ENCODE results near the gene MPC2. TPM values are rescaled to one million over a fixed set of nuclear protein-coding genes. Genes with fewer than 3 reads are reported as not detected.

Gene MPC2
- 34.9 TPM for total RNA-seq (ENCODE audit: insufficient read depth, low replicate concordance)

DNA sequence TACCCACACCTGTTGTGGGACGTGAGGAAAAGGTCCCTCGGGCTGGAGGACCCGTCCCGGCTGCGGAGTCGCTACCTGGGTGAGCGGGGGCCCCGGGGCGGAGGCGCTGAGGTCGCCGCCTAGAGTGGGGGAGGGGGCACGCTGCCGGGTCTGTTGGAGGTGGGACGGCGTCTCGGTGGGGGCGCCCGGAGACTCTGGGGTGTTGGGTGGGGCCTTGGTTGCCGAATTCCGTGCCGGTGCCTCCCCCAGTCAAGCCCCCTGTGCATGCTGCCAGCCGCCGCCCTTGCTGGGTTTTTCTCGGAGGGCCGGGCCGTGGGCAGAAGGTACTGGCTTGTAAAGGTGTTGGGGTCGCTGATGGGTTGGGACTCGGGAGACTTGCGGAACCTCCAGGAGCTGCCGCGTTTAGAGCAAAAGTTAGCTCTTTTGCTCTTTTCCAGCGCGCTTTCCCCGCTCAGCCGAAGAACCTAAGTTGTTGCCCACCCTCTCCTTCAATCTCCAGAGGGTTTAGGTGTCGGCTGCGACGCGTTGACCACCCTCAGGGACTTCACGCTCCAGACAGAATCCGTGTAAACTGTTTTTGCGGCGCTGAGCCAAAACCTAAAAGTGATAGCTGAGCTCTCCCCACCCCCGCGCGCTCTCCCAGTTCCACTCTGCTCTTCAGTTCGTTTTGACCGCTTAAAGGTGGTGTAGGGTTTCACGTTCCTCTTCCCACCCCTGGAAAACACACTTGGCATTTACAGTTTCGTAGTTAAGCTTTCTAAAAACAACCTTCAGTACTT, at the start of gene MPC2:
MPC2 (minus strand) TSS at position 143 of the 779 bp plus-strand sequence. CDS start 1,231 bp downstream, outside the sequence.
- DNase-seq (ENCODE audit: low spot score) = peak; percentile 90

DNA sequence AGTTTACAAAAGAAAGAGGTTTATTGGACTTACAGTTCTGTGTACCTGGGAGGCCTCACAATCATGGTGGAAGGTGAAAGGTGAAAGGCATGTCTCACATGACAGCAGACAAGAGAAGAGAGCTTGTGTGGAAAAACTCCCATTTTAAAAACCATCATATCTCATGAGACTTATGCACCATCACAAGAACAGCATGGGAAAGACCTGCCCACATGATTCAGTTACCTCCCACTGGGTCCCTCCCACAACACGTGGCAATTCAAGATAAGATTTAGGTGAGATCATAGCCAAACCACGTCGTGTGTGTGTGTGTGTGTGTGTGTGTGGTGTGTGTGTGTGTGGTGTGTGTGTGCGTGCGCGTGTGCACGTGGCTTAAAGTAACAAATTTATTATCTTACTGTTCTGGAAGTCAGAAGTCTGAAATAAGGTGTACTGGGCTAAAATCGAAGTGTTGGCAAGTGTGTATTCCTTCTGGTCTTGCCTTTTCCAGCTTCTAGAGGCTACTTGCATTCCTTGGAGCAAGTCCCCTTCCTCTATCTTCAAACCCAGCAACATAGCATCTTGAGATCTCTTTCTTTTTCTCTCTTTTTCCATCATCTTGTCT, 48.1 kb upstream of the MPC2 start:
- no peak for DNase-seq (ENCODE audit: low spot score)

DNA sequence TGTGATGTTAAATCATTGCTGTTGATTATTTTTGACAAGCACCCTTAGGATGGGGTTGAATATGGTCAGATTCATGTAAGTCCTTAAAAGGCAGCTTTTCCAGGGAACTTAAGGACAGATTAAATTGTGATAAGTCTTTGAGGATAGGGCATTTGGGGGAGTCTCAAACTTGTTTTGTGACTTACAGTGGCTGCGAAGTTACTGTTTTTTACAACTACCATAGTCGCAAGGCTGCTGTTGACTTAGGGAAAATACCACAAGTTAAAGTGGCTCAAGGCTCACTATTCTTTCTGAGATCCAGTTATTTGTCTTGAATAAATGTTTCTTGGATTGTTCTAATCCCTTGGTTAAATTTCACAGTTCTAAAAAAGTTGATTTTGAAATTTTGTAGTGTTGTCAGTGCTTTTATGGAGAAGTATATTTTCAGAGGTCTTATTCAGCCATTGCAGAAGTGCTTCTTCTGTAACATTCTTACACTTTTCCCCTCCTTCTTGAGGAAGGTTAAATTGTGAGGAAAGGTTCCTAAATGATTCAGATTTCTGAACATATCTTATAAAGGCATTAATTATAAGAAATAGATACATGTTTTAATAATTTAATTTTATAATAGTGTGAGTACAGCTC, 47.0 kb upstream of the MPC2 start:
- DNase-seq (ENCODE audit: low spot score) = no peak

DNA sequence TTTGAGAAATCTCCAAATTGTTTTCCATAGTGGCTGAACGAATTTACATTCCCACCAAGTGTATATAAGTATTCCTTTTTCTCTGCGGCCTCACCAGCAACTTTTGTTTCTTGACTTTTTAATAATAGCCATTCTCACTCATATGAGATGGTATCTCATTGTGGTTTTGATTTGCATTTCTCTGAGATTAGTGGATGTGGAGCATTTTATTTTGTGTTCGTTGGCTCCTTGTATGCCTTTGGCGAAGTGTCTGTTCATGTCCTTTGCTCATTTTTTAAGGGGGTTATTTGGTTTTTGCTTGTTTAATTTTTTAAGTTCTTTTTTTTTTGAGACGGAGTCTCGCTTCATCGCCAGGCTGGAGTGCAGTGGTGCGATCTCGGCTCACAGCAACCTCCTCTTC, 45.1 kb upstream of the MPC2 start:
- DNase-seq (ENCODE audit: low spot score) = no peak

DNA sequence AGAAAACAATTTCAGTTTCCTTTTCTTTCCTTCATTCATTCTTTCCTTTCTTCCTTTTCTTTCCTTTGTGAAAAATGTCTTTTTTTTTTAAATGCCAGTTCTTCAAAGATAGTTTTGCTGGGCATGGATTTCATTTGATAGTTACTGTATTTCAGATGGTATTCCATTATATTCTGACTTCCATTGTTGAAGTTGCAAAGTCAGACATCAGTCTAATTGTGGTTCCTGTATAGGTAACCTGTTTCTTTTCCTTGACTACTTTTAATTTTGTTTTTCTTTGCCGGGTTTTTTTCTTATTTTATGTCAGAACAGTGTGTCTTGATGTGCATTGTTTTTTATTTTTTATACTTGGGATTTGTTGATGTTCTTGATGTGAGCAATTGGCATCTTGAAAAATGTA, 40.4 kb upstream of the MPC2 start:
- DNase-seq (ENCODE audit: low spot score) = no peak

DNA sequence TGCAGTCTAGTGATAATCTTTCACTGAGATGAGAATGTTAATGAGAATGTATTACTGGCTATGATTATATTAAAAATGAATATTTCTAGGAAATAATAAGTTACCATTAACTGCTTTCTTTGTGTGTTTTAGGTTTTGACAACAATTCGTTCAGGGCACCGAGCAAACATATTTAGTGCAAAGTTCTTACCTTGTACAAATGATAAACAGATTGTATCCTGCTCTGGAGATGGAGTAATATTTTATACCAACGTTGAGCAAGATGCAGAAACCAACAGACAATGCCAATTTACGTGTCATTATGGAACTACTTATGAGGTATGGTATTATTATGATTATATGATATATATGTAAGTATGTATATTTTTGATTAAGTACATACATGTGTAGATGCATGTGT, 37.8 kb upstream of the MPC2 start:
- no peak for DNase-seq (ENCODE audit: low spot score)

DNA sequence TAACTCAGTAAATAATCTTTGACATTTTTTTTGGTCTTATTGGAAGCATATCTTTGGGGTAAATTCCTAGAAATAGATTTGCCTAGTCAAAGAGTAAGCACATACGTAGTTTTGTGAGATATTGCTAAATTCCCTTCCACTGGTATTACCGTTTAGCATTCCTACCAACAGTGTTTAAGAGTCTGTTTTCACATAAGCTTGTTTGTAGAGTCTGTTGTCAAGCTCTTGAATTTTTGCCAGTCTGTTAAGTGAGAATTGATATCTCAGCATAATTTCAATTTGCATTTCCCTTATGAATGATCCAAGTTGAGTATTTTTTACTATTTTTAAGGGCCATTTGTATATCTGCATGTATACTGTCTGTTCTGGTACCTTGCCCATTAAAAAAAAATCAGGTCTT, 37.0 kb upstream of the MPC2 start:
- DNase-seq (ENCODE audit: low spot score) = no peak

DNA sequence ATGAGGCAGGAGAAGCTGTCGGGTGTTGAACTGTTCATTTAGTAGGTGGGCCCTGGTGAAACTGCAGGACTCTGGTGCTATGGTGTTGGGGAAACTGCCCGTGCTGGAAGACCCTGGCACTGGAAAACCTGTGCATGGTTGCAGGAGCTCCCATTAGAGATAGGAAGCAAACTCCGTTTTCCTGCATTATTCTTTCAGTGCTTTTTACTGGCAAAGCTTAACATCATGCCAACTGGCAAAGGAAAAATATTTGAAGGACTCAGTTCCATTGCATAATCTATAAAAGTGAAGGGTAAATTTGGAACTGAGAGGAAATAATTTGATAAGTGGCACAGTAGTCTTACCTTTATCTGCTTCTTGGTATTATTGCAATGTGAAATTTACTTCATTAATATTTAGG, 31.7 kb upstream of the MPC2 start:
- no peak for DNase-seq (ENCODE audit: low spot score)

DNA sequence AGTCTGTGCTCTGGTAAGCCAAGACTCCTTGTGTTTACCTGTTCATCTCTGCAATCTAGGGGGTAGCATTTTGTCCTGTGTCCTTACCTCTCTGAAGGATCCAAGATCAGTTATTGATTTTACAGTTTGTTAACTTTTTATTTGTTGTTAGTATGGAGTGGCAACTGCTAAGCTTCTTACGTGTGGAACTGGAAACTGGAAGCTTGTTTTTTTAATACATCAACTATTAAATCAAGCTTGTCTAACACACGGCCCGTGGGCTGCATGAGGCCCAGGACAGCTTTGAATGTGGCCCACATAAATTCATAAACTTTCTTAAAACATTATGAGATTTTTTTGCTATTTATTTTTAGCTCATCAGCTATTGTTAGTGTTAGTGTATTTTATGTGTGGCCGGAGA, 29.2 kb upstream of the MPC2 start:
- DNase-seq (ENCODE audit: low spot score) = no peak

DNA sequence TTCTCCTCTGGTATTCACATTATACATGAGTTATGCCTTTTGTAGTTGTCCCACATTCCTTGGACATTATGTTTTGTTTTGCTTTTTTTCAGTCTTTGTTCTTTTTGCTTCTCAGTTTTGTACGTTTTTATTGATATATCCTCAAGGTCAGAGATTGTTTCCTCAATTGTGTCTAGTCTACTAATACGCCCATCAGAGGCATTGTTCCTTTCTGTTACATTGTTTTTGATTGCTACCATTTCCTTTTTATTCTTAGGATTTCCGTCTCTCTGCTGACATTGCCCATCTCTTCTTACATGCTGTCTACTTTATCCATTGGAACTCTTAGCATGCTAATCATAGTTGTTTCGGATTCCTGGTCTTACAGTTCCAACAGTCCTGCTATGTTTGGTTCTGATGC, 27.8 kb upstream of the MPC2 start:
- DNase-seq (ENCODE audit: low spot score) = no peak

DNA sequence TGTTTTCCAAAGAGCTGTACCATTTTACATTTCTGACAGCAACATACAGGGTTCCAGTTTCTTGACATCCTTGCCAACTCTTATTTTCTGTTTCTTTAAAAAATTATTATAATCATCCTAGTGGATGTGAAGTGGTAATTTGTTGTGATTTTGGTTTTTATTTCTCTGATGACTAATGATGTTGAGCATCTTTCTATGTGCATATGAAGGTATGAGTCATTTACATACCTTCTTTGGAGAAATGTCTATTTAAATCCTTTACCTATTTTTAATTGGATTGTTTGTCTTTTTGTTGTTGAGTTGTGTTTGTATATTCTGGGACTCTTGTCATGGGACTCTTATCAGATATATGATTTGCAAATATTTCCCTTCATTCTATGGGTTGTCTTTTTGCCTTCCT, 20.8 kb upstream of the MPC2 start:
- no peak for DNase-seq (ENCODE audit: low spot score)

DNA sequence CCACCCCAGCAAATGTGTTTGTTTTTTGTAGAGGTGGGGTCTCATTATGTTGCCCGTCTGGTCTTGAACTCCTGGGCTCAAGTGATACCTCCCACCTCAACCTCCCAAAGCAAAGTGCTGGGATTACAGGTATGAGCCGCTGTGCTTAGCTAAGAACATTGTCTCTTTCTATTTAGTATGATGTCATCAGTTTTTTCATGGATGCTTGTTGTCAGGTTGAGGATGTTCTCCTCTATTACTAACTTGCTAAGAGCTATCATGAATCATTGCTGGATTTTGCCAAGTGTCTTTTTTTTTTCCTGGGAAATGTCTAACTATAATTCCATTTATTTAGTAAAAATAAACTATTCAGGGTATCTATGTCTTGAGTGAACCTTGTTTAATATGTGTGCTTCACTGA, 19.0 kb upstream of the MPC2 start:
- DNase-seq (ENCODE audit: low spot score) = no peak

DNA sequence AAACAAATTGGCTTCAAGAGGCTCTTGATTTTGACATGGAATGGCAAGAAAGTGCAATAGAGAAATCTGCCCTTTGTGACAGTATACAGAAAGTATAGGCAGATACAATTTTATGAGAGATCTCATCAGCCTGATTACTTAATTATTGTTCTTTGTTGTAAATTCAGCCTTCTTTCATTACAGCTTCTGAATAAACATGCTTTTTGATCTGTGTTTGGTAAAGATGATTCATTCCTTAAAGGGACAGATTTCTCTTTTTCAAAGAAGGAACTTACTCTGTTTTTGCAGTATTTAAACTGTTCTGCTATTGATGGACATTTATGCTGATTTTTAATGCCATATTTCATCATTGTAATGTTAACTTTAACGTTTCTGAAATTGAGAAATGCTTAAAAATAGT, 13.7 kb upstream of the MPC2 start:
- DNase-seq (ENCODE audit: low spot score) = no peak

DNA sequence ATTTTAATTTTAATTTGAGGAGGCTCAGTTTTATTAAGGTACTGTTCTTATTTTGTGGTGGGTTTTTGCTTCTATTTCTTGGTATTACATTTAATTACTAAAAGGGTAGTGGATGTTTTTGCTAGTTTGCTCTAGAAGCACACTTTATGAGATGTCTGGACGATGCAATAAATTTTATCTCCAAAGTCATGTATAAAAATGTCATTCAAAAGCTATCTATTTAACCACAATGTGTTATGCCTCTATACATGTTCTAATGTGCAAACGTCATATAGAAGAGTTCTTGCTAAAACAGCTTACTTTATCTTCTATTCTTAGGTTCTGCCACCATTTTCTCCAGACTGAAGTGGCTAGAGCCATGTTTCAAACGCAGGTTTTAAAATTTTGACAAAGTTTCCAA, 12.9 kb upstream of the MPC2 start:
- no peak for DNase-seq (ENCODE audit: low spot score)

DNA sequence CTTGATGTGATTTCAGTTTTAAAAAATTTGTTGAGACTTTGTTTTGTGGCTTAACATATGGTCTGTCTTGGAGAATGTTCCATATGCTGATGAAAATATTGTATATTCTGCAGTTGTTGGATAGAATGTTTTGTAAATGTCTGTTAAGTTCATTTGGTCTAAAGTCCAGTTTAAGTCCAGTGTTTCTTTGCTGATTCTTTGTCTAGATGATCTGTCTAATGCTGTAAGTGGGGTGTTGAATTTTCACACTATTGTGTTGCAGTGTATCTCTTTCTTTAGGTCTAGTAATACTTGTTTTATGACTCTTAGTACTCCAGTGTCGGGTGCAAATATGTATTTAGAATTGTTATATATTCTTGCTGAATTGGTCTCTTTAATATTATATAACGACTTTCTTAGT, 10.9 kb upstream of the MPC2 start:
- DNase-seq (ENCODE audit: low spot score) = no peak

DNA sequence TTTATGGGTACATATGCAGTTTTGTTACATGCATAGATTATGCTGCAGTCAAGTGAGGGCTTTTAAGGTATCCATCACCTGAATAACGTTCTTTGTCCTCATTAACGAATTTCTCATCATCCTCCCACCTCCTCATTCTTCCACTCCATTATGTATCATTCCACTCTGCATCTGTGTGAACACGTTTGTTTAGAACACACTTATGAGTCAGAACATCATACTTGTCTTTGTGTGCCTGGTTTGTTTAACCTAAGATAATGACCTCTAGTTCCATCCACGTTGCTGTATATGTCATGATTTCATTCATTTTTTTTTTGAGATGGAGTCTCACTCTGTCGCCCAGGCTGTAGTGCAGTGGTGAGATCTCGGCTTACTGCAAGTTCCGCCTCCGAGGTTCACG, 6.7 kb upstream of the MPC2 start:
- DNase-seq (ENCODE audit: low spot score) = no peak

DNA sequence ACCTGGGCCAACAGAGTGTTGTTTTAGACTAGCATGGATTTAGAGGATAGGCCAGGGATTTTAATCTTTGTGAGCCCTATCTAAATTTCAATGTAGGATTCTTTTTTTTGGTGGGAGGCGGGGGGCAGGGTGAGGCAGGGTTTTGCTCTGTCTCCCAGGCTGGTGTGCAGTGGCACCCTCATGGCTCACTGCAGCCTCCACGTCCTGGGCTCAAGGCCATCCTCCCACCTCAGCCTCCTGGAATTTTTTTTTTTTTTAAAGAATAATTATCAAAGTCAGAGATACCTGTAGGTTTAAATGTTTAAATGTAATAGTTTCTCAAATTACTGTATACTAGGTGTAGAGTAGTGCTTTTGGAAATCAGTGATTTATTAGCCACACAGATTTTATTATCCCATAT, 3.4 kb upstream of the MPC2 start:
- DNase-seq (ENCODE audit: low spot score) = no peak

DNA sequence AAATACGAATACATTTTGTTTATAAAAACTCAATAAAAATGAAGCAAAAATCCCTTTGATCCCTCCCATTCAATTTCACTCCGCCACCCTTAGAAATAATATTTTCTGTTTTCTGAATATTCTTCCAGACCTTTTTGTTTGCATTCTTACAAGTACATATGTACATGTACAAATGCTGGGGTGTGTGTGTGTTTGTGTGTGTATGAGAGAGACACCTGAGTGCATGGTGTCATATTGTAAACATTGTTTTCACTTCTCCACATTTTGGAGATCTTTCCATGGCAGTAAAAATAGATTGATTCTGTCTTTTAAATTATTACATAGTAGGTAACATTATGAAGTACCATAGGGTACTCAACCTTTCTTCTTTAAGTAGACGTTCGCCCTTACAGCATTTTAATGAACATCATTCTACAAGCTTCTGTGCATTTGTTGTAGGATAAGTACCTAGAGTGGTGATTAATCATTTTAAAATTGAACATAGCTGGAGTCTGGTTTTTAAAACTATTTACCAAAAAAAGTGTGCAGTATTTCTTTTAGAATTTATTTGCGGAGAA, 1.3 kb upstream of the MPC2 start:
- DNase-seq (ENCODE audit: low spot score) = no peak

DNA sequence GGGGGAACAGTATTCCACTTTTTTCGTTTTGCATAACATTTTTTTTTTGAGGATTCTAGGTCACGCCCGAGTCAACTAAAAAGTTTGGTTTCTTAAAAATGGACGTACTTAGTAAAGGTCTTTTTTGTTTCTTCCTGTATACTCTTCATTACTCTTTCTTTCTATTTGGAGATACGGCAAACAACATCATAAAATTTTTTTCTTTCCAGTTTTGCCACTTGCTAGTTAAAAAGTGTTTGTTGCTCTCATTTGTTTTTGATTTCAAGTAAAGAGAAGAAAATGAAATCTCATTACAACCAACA, 788 bp upstream of the MPC2 start:
- DNase-seq (ENCODE audit: low spot score) = no peak

DNA sequence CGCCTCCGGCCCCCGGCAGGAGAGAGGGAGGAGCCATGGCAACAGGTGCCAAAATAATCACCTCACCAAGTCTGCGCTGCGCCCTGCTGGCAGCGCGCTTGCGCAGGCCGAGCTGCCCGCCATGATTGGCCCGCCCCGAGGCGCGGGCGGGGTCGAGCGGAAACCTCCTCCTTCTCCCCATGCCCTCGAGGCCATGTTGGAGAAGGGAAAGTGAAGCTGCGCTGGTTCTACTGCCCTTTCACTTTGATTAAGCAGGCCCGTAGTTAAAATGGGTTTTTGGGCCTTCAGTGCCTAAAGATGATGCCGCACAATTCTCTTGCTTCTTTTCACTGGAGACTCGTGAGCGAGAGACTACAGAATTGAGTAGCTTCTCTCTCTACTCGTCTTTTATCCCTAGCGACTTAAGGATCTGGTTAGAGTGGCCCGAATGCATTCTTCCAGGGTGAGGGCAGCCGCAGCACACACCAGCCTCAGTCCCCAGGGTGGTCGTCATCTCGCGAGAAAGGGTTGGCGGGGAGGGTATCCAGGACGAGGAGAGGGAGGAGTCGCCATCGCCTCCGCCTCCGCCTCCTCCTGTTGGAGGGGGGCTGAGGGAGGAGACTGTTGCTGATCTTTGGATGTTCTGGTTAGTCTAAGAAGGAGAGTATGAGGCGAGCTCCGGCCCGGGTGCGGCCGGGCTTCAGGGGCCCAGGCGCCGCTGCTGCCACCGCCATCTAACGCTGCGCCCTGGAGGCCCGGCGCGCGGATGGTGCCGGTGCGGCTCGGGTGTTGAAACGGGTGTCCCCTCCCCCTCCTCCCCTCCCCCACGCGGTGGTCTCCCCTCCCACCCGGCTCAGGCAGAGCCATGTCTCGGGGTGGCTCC, 573 bp downstream of the MPC2 start, which contains the start of gene DCAF6:
DCAF6 (plus strand) TSS at position 616 of the 862 bp plus-strand sequence; CDS start at position 845, 229 bp downstream.
- peak; percentile 100 for DNase-seq (ENCODE audit: low spot score)

DNA sequence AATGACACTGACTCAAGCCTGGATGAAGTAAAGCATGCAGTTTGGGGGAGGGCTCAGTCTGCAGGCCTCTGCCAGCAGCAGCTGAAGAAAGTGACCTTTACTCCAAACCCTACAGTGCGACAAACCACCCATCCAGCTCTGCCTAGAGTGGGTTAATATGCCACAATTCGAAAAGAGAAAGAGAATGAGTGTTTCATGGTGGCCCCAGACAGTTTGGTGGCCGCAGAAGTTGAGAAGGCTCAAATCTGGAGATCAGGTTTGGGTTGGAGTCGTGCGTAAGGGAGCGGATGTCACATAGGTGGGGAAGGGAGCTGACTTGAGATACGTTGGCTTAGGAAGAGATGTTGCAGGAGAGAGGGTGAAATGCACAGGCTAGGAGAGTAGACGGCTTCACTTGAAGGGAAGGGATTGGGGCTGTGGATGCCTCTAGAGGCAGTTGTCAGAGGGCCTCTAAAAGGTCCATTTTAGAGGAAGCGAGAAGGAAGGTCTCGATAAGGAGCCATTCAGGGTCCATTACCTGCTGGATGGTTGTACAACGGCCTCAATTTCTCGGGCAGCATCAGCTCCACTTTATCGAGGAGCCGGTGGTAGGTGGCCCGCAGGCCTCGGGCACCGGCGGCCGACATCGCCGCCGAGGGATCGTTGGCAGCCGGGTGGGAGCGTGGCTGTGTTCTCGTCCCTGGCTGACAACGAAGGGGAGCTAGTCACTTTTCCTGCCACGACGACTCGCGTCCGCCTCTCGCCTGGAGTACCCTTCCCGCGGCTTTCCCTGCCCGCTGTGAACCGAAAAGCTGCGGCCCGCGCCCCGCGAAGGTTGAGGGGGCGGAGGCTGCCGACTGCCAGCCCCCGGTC, 1.4 kb downstream of the MPC2 start:
- DNase-seq (ENCODE audit: low spot score) = no peak

All from umbilical cord (tissue), 2 donors.